ENCODE measurements around the gene FBLN7. TPM values are rescaled to one million over a fixed set of nuclear protein-coding genes. Genes with fewer than 3 reads are reported as not detected.

FBLN7 gene
- total RNA-seq, 2 experiments from 2014 or later: 7.4 to 7.9 TPM

- CTCF ChIA-PET: interaction anchor here (1.2 kb wide), 1 partner anchor 12 kb away, joined by 5 read pairs; no protein-coding TSS in a partner anchor
- peaks cover 1% of the 10 kb centered on the region for H3K9me3 Mint-ChIP-seq
- POLR2A ChIA-PET: interaction anchor here (1.3 kb wide), 1 partner anchor 23 kb away, joined by 3 read pairs; no protein-coding TSS in a partner anchor
- intact Hi-C loops (cut with micrococcal nuclease): no loop called here
- no peaks in the 10 kb centered on the region for H3K27me3 Mint-ChIP-seq
- ATAC-seq: no peak
- H3K36me3 Mint-ChIP-seq (ENCODE audit: low read depth): peaks cover 1% of the 10 kb centered on the region
- H3K4me1 Mint-ChIP-seq (ENCODE audit: low read depth): peaks cover 36% of the 10 kb centered on the region
- no peak for DNase-seq
- no peak overlapping the region for H3K4me3 Mint-ChIP-seq
- TF ChIP-seq CTCF (IDR thresholded peaks at IDR 0.05): no peak
- no peak overlapping the region for H3K27ac Mint-ChIP-seq
Measured at GRCh38 chr2:112194028-112194427, 55.8 kb downstream of the FBLN7 start.

GRCh38 chr2:112194482-112194881 is 56.3 kb downstream of the FBLN7 start:
- peaks cover 1% of the 10 kb centered on the region for H3K9me3 Mint-ChIP-seq
- no peak overlapping the region for H3K4me3 Mint-ChIP-seq
- ATAC-seq: no peak
- no peak overlapping the region for H3K27ac Mint-ChIP-seq
- POLR2A ChIA-PET: interaction anchor here (1.3 kb wide), 1 partner anchor 23 kb away, joined by 3 read pairs; no protein-coding TSS in a partner anchor
- intact Hi-C loops (cut with micrococcal nuclease): no loop called here
- peaks cover 1% of the 10 kb centered on the region for H3K36me3 Mint-ChIP-seq (ENCODE audit: low read depth)
- TF ChIP-seq CTCF (IDR thresholded peaks at IDR 0.05): no peak
- H3K27me3 Mint-ChIP-seq: no peaks in the 10 kb centered on the region
- CTCF ChIA-PET: interaction anchor here (1.2 kb wide), 1 partner anchor 12 kb away, joined by 5 read pairs; no protein-coding TSS in a partner anchor
- DNase-seq: no peak
- peaks cover 34% of the 10 kb centered on the region for H3K4me1 Mint-ChIP-seq (ENCODE audit: low read depth)

- H3K4me3 Mint-ChIP-seq: no peak overlapping the region
- ChIA-PET CTCF (interaction anchor here (0.9 kb wide), 1 partner anchor 11 kb away, joined by 4 read pairs; no protein-coding TSS in a partner anchor), POLR2A (interaction anchor here (1.0 kb wide), 1 partner anchor 483 kb away, joined by 3 read pairs; no protein-coding TSS in a partner anchor)
- H3K4me1 Mint-ChIP-seq (ENCODE audit: low read depth): peaks cover 28% of the 10 kb centered on the region
- ATAC-seq (no peak), DNase-seq (no peak)
- intact Hi-C loops (cut with micrococcal nuclease): no loop called here
- H3K36me3 Mint-ChIP-seq (ENCODE audit: low read depth): peaks cover 1% of the 10 kb centered on the region
- H3K27me3 Mint-ChIP-seq: no peaks in the 10 kb centered on the region
- no peak for TF ChIP-seq CTCF (IDR thresholded peaks at IDR 0.05)
- H3K9me3 Mint-ChIP-seq: peaks cover 1% of the 10 kb centered on the region
- no peak overlapping the region for H3K27ac Mint-ChIP-seq
Measured at GRCh38 chr2:112195167-112195766, 57.1 kb downstream of the FBLN7 start.

GRCh38 chr2:112195950-112196349 is 57.8 kb downstream of the FBLN7 start:
- Mint-ChIP-seq H3K27ac (no peak overlapping the region), H3K9me3 (peaks cover 1% of the 10 kb centered on the region), H3K36me3 (ENCODE audit: low read depth) (peaks cover 1% of the 10 kb centered on the region), H3K27me3 (no peaks in the 10 kb centered on the region), H3K4me3 (no peak overlapping the region), H3K4me1 (ENCODE audit: low read depth) (peaks cover 25% of the 10 kb centered on the region)
- no peak for DNase-seq
- POLR2A ChIA-PET: interaction anchor here (1.0 kb wide), 1 partner anchor 483 kb away, joined by 3 read pairs; no protein-coding TSS in a partner anchor
- TF ChIP-seq CTCF (IDR thresholded peaks at IDR 0.05): no peak
- intact Hi-C loops (cut with micrococcal nuclease): no loop called here
- CTCF ChIA-PET: no interaction called here
- ATAC-seq: no peak

- no peak for TF ChIP-seq CTCF (IDR thresholded peaks at IDR 0.05)
- no peak overlapping the region for H3K4me3 Mint-ChIP-seq
- POLR2A ChIA-PET: interaction anchor here (0.6 to 1.9 kb wide), 2 partner anchors 14 to 26 kb away, joined by 3 to 4 read pairs; no protein-coding TSS in a partner anchor
- H3K36me3 Mint-ChIP-seq (ENCODE audit: low read depth): peaks cover 1% of the 10 kb centered on the region
- no peaks in the 10 kb centered on the region for H3K27me3 Mint-ChIP-seq
- ATAC-seq: no peak
- DNase-seq: no peak
- peaks cover 3% of the 10 kb centered on the region for H3K9me3 Mint-ChIP-seq
- CTCF ChIA-PET: interaction anchor here (0.9 kb wide), 1 partner anchor 76 kb away, joined by 3 read pairs; no protein-coding TSS in a partner anchor
- intact Hi-C loops (cut with micrococcal nuclease): no loop called here
- H3K27ac Mint-ChIP-seq: no peak overlapping the region
- H3K4me1 Mint-ChIP-seq (ENCODE audit: low read depth): peaks cover 17% of the 10 kb centered on the region
Measured at GRCh38 chr2:112197868-112198267, 59.7 kb downstream of the FBLN7 start.
